Measurements from ENCODE around the gene CEBPZ. TPM values are rescaled to one million over a fixed set of nuclear protein-coding genes. Genes with fewer than 3 reads are reported as not detected.
"Not testable (repeated sequence)": the region's sequence is repeated elsewhere in the genome, so short reads cannot be mapped to it uniquely, and the experiment has no call there.

Gene CEBPZ
- total RNA-seq, 1 donor, result 13.5 TPM

- no peak for DNase-seq (ENCODE audit: low read depth in 2 of 3, low spot score in 2 of 3)
Observed at GRCh38 chr2:37219046-37219445, 12.3 kb downstream of the CEBPZ start.

DNA sequence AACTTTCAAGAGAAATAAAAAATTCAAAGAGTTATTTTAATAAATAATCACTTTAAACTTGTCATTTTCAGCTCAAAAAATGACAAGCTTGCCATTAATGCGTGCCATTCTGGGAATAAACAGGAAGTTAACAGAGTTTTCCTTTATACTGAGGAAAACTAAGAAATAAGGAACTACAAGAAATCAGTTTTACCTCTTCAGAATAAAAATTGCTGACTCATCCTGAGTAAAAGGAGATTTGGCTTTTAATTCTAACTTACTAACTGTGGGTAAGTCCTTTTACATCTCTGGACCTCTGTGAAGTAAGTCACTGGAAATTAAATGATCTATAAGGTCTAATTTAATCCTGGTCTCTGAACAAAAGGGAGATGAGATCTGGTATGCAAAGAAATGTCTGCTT lies 16.1 kb downstream of the CEBPZ start:
- peak in 1 of 3 donors; percentile 41 for DNase-seq (ENCODE audit: low read depth in 2 of 3, low spot score in 2 of 3)

GRCh38 chr2:37211939-37212338 lies 19.5 kb downstream of the CEBPZ start:
- DNase-seq (ENCODE audit: low read depth in 2 of 3, low spot score in 2 of 3), result no peak

- DNase-seq (ENCODE audit: low read depth in 2 of 3, low spot score in 2 of 3), result no peak
Observed at GRCh38 chr2:37211212-37211611, 20.2 kb downstream of the CEBPZ start.

DNA sequence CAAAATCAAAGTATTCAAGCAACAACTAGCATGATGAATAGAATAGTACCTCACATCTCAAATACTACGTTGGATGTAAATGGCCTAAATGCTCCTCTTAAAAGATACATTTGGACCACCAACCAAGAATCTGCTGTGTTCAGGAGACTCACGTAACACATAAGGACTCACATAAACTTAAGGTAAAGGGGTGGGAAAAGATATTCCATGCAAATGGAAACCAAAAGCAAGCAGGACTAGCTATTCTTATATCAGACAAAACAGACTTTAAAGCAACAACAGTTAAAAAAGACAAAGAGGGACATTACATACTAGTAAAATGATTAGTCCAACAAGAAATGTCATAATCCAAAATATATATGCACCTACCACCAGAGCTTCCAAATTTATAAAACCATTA lies 24.6 kb downstream of the CEBPZ start:
- not testable (repeated sequence) for DNase-seq (ENCODE audit: low read depth in 2 of 3, low spot score in 2 of 3)

- no peak for DNase-seq (ENCODE audit: low read depth in 2 of 3, low spot score in 2 of 3)
Observed at GRCh38 chr2:37205689-37206341, 25.6 kb downstream of the CEBPZ start.

GRCh38 chr2:37205071-37205661 lies 26.2 kb downstream of the CEBPZ start:
- not testable (repeated sequence) for DNase-seq (ENCODE audit: low read depth in 2 of 3, low spot score in 2 of 3)

DNA sequence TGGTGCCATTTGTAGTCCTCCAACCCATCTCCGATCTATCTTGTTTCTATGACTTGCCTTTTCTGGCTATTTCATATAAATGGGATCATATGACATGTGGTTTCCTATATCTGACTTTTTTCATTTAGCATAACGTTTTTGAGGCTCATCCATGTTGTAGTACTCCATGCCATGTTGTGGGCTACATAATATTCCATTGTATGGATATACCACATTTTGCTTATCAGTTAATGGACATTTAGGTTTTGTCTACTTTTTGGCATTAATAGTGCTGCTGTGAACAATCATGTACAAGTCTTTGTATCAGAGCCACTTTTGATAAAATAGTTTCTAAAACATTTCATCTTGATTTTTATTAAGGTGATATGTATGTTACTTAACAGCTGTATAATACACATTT lies 27.7 kb downstream of the CEBPZ start:
- no peak for DNase-seq (ENCODE audit: low read depth in 2 of 3, low spot score in 2 of 3)

DNA sequence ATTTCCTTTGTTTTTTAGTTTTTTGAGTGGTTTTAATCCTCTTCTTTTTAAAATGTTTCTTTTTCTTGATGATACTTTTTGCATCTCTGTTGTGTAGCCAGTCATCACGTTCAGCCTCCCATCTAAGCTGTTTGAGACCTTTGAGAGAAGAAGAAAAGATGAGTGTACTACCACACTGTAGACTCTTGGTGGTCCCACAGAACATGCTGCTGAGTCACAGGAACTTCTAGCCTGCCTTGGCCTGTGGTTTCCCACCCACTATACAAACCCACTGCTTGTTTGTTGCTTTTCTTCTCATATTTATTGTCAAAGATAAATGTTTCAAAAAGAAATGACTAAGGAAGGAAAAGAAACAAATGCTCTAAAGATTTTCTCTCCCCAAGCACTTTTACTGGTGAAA lies 29.6 kb downstream of the CEBPZ start:
- peak in 2 of 3 donors; percentile 76 to 78 for DNase-seq (ENCODE audit: low read depth in 2 of 3, low spot score in 2 of 3)

GRCh38 chr2:37201208-37201607 lies 30.2 kb downstream of the CEBPZ start:
- no peak for DNase-seq (ENCODE audit: low read depth in 2 of 3, low spot score in 2 of 3)

DNA sequence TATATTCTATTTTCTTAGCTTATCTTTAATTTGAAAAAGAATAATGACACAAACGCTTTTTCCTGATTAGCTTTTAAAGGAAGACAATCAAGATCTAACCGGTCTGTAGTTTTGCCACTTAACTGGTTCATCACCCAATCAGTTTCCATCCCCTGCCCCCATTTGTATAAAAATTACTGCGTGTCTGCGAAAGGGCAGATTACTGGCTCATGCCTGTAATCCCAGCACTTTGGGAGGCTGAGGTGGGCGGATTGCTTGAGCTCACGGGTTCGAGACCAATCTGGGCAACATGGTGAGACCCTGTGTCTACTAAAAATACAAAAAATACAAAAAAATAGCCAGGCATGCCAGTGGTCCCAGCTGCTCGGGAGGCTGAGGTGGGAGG lies 32.7 kb downstream of the CEBPZ start:
- DNase-seq (ENCODE audit: low read depth in 2 of 3, low spot score in 2 of 3), result no peak

DNA sequence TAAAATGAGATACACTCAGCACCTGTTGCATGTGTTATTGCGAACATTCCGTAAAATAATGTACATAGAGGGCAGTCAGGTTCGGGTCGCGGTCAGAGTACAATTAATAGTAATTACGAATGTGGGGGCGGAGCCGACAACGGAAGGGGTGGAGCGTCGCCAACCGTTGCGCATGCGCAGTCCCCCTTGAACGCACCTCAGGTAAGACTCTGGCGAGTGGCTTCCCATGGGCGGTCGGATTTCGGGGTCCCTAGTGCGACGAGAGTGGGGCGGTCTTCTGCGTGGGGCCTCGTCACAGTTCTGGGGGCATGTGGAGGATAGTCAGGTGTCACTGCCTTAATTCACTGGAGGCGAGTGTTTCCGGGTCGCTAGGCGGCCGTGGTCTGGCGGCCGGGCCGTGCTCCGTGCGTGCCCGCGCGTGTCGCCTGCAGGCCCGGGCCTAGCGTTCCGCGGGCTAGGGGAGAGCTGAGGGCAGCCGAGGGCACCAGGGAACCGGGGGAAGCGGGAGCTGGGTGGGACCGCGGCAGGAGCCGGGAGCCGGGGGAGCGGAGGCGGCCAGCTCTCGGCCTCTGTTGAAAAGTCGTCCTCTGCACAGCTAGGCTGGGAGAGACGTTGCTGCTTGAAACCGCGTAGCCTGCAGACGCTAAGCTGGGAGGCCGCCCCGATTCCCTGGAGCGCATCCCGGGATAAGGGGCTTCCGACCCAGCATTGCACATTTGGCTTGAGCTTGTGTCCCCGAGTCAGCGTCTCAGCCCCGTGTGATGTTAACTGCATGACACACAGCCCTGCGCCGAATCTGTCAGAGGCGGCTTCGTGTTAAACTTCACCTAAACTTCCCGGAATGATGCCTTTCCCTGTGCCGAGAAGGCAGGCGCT lies 34.8 kb downstream of the CEBPZ start, which contains the start of gene CEBPZOS:
Gene CEBPZOS (plus strand): TSS at position 177 of the 876 bp plus-strand sequence. CDS start 3,209 bp downstream, outside the sequence.
- peak; percentile 85 to 89 (median 88) for DNase-seq (ENCODE audit: low read depth in 2 of 3, low spot score in 2 of 3)

DNA sequence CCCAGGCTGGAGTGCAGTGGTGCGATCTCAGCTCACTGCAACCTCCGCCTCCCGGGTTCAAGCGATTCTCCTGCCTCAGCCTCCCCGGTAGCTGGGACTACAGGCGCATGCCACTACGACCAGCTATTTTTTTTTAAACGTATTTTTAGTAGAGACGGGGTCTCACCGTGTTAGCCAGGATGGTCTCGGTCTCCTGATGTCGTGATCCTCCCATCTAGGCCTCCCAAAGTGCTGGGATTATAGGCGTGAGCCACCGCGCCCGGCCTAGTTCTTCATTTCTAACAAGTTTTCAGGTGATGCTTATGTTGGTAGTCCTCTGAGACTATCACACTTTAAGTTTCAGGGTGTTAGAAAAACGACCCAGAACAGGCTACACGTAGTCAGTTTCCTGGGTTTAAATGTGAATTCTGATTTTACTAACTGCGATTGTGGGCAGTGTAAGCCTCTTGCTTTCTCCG lies 35.5 kb downstream of the CEBPZ start:
- DNase-seq (ENCODE audit: low read depth in 2 of 3, low spot score in 2 of 3), result not testable (repeated sequence)

DNA sequence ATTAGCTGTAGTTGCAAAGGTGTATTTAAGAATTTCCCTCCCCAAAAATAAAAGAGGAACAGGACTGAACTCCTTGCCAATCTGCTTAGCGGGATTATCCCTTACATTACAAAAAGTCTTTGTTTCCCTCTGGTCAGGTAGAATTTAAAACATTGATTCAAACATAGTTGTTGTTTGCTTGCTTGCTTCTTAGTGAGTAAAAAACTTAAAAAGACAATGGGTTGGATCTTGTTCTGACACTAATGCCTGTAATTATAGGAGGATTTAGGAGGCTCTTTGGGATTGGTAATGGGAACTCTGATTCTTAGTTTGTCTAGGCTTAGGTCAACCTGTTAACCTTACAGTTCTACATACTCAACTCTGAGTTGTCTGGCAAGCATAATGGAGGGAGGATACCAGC lies 38.8 kb downstream of the CEBPZ start:
- DNase-seq (ENCODE audit: low read depth in 2 of 3, low spot score in 2 of 3), result no peak

- DNase-seq (ENCODE audit: low read depth in 2 of 3, low spot score in 2 of 3), result no peak
Observed at GRCh38 chr2:37191747-37192146, 39.6 kb downstream of the CEBPZ start.

DNA sequence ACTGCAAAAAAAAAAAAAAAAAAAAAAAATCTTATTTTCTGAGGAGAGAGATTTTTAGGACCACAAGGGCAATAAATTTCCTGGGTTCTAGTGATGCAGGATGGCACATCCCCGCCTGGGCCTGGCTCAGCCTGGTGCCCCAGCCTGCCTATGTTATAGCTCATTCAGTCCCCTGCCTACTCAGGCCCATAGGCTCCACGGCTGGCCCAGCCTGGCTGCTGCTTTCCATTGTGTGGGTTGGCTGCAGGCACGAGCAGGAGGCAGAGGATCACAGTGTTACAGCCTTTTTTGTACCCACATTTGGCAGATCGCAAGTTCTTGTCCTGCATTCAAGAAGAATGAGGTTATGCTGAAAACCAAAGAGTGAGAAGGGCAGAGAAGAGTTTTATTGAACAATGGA lies 40.1 kb downstream of the CEBPZ start:
- no peak for DNase-seq (ENCODE audit: low read depth in 2 of 3, low spot score in 2 of 3)

DNA sequence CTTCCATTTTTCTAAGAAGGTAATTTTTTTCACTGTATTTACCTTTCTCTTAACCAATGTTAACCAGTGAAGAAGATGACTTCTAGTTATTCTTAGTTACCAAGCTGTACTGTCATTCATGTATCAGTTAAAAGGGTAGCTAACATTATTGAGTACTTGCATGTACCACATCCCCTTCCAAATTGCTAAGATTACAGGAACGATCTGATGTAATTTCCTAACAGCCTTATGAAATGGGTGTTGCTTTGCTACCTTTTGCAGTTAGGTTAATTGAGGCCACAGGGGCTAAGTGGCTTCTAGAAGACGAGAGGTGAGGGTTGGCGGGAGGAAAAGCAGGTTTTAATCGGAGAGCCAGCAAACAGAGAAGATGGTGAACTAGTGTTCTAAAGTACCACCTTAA lies 41.1 kb downstream of the CEBPZ start:
- no peak for DNase-seq (ENCODE audit: low read depth in 2 of 3, low spot score in 2 of 3)

DNA sequence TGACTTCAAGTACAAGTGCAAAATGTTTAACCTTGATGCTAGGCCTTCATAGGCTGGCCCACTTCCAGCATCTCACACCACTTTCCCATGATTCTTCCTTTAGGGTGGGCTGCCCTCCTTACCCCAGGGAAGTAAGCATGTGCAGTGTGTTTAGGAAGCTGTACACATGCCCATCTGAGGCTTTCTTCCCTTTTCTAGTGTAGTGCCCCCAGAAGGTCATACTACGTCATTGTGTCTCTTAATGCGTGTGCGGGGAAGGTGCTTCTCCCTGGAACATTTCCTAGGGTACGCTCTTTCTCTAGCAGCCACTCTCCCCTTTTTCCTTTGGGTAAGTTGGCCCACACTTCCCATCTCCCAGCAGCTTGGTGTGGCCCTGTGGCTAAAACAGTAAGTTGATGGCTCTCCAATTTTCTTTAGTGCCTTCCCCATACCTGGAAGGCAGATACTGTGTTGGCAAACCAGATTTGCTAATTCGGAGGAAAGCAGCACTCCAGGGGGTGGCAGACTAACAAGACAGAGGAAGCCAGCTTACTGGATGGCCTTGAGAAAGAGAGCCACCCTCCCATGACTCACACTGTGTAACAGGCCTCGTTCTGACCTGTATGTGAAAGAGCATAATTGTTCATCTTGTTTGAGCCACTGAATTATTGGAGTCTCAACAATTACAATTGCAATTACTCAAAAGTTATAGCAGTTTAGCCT lies 41.8 kb downstream of the CEBPZ start:
- DNase-seq (ENCODE audit: low read depth in 2 of 3, low spot score in 2 of 3), result no peak

DNA sequence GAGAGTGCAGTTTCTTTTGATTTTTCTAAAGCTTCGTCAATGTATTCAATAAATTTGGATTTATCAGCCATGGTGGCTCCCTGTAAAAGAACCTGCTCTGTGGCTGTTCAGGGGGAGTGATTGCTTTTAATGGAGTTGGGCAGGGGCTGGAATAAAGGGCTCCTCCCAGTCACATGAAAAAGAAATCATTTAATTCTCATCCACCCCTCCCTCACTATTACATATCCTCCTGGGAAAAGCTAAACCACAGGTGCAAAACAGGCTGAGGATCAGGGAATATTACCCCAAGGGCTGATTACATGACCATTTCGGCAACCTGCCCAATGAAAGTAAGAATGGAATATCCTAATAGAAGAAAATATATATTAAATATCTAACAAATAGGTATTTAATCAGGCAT lies 42.8 kb downstream of the CEBPZ start, which contains the start of gene SULT6B1:
Gene SULT6B1 (minus strand): TSS at position 101 of the 400 bp plus-strand sequence. CDS start 30 bp downstream, at position 71.
- DNase-seq (ENCODE audit: low read depth in 2 of 3, low spot score in 2 of 3), result no peak

All from hematopoietic multipotent progenitor cell (in vitro differentiated cells).